Progenitor cell of endocrine pancreas (in vitro differentiated cells): ENCODE data around the gene DCTPP1. TPM values are rescaled to one million over a fixed set of nuclear protein-coding genes. Genes with fewer than 3 reads are reported as not detected.
"Not testable (repeated sequence)": the region's sequence is repeated elsewhere in the genome, so short reads cannot be mapped to it uniquely, and the experiment has no call there.

Experiments
- DNase-seq: peaks from one replicate; pipeline ENCODE4 v3.0.0; 2021; ENCODE audit warnings: low spot score; ENCODE audit not compliant: unreplicated experiment
- H3K27ac Mint-ChIP-seq: 2 replicates; pipeline ENCODE4 v1.8.0; 2021; ENCODE audit warnings: mild to moderate bottlenecking, moderate library complexity, mixed read lengths
- H3K27me3 Mint-ChIP-seq: 2 replicates; pipeline ENCODE4 v1.8.0; 2021; ENCODE audit warnings: mixed read lengths
- H3K36me3 Mint-ChIP-seq: 2 replicates; pipeline ENCODE4 v1.8.0; 2022; ENCODE audit warnings: mixed read lengths; ENCODE audit not compliant: insufficient read depth
- H3K4me1 Mint-ChIP-seq: 2 replicates; pipeline ENCODE4 v1.8.0; 2021; ENCODE audit warnings: low read depth, mixed read lengths
- H3K4me3 Mint-ChIP-seq: 2 replicates; pipeline ENCODE4 v1.8.0; 2021; ENCODE audit warnings: low read depth, mild to moderate bottlenecking, moderate library complexity, mixed read lengths
- H3K9me3 Mint-ChIP-seq: 2 replicates; pipeline ENCODE4 v1.8.0; 2021; ENCODE audit warnings: low read depth, mixed read lengths
- CTCF ChIP-seq: fragments of 200-600 bp; sonication (generic); IDR thresholded peaks from one replicate; pipeline ENCODE4 v1.5.0; 2021; ENCODE audit warnings: antibody characterized with exemption, mild to moderate bottlenecking; ENCODE audit not compliant: unreplicated experiment
- total RNA-seq: library from RNA; stranded (reverse); gene quantifications from 2 replicates; pipeline ENCODE4 v1.2.1, GENCODE V29; 2021

DCTPP1 gene
- total RNA-seq, 1 donor from 2014 or later = 65.9 TPM

GRCh38 chr16:30397056-30397455 lies 32.8 kb downstream of the DCTPP1 start:
- peaks cover 9% of the 10 kb centered on the region for H3K36me3 Mint-ChIP-seq
- no peak for DNase-seq
- peaks cover 29% of the 10 kb centered on the region for H3K4me1 Mint-ChIP-seq
- H3K27ac Mint-ChIP-seq = peak overlapping the region; percentile 98
- H3K9me3 Mint-ChIP-seq = no peaks in the 10 kb centered on the region
- no peak for TF ChIP-seq CTCF
- H3K4me3 Mint-ChIP-seq = peak overlapping the region; percentile 81
- H3K27me3 Mint-ChIP-seq = no peaks in the 10 kb centered on the region

DNA sequence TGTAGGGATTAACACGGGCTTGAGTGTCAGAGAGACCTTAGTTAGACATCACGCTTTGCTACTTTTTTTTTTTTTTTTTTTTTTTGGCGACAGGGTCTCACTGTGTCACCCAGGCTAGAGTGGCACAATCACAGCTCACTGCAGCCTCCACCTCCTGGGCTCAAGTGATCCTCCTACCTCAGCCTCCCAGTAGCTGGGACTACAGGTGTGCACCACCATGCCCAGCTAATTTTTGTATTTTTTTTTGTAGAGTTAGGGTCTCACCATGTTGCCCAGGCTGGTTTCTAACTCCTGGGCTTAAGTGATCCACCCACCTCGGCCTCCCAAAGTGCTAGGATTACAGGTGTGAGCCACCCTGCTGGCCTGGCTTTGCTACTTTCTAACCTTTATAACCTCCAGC lies 33.2 kb downstream of the DCTPP1 start:
- H3K36me3 Mint-ChIP-seq, DNase-seq, H3K9me3 Mint-ChIP-seq, H3K27me3 Mint-ChIP-seq: not testable (repeated sequence)
- Mint-ChIP-seq H3K27ac (peak overlapping the region; percentile 98), H3K4me3 (peak overlapping the region; percentile 81), H3K4me1 (peaks cover 28% of the 10 kb centered on the region)

DNA sequence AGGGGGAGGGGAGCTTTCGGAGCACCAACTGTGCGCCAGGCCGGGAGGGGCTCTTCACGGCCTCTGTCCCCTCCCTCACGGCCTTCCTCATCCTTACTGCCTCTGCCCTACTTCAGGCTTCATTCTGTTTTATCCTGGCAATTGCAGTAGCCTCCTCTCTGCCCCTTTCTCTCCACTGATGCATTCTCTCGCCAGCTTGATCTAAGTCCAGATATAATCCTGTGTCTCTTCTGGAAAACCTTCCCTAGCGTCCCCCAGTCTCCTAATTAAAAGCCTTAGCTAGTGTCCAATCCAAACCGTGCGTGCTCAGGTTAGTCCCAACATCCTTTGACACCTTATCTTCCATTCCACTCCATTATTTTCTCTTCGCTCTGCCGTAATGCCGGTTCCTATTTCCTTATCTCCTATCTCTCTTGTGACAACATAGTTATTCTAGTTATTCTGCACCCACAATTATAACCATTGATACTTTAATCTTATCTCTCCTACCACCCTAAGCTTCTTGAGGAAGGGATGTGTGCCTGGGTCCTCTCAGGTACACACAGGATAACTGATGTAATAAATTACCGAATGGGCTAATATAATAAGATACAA lies 33.7 kb downstream of the DCTPP1 start:
- Mint-ChIP-seq H3K9me3 (no peaks in the 10 kb centered on the region), H3K36me3 (peaks cover 9% of the 10 kb centered on the region), H3K27ac (peak overlapping the region; percentile 98), H3K27me3 (no peaks in the 10 kb centered on the region), H3K4me3 (peak overlapping the region; percentile 81), H3K4me1 (peaks cover 25% of the 10 kb centered on the region)
- no peak for DNase-seq
- no peak for TF ChIP-seq CTCF

- Mint-ChIP-seq H3K27me3 (no peaks in the 10 kb centered on the region), H3K4me3 (peak within 1 kb of the TSS; percentile 91), H3K27ac (peak within 1 kb of the TSS; percentile 98), H3K4me1 (peaks cover 25% of the 10 kb centered on the region), H3K9me3 (no peaks in the 10 kb centered on the region), H3K36me3 (peaks cover 9% of the 10 kb centered on the region)
- peak; percentile 68 for DNase-seq
- peak; percentile 56 for TF ChIP-seq CTCF
Measured at GRCh38 chr16:30395155-30395991, 34.5 kb downstream of the DCTPP1 start, which contains the start of gene ZNF48. TSS of gene ZNF48 (plus strand) at chr16:30395420. CDS start at chr16:30395795, 375 bp downstream.

GRCh38 chr16:30394592-30395154 lies 35.2 kb downstream of the DCTPP1 start:
- Mint-ChIP-seq H3K4me3 (peak overlapping the region; percentile 91), H3K9me3 (no peaks in the 10 kb centered on the region), H3K27me3 (no peaks in the 10 kb centered on the region), H3K27ac (peak overlapping the region; percentile 98), H3K4me1 (peaks cover 21% of the 10 kb centered on the region), H3K36me3 (peaks cover 8% of the 10 kb centered on the region)
- TF ChIP-seq CTCF = no peak
- DNase-seq = peak; percentile 67
